ENCODE measurements around the gene GALE. TPM values are rescaled to one million over a fixed set of nuclear protein-coding genes. Genes with fewer than 3 reads are reported as not detected.

Gene GALE
- total RNA-seq, 1 experiment from 2014 or later, result 112 TPM

- POLR2A ChIA-PET, result interaction anchor here (0.6 to 7.5 kb wide), 3 partner anchors 10 to 55 kb away, joined by 3 to 95 read pairs (median 4); partner anchors contain the start of gene RPL11
- CTCF ChIA-PET, result interaction anchor here (1.5 kb wide), 1 partner anchor 31 kb away, joined by 3 read pairs; no protein-coding TSS in a partner anchor
Measured at GRCh38 chr1:23748016-23748415, 52.5 kb downstream of the GALE start.

More at GRCh38 chr1:23748016-23748415, 52.5 kb downstream of the GALE start:
- intact Hi-C loops (cut with micrococcal nuclease), result no loop called here
- Mint-ChIP-seq H3K4me1 (ENCODE audit: insufficient read depth, unreplicated experiment) (peaks cover 23% of the 10 kb centered on the region), H3K36me3 (ENCODE audit: insufficient read depth, unreplicated experiment) (peaks cover 60% of the 10 kb centered on the region), H3K9me3 (ENCODE audit: unreplicated experiment) (no peaks in the 10 kb centered on the region), H3K4me3 (ENCODE audit: unreplicated experiment) (no peak overlapping the region), H3K27me3 (ENCODE audit: insufficient read depth, unreplicated experiment) (no peaks in the 10 kb centered on the region), H3K27ac (ENCODE audit: low read depth, unreplicated experiment) (no peak overlapping the region)
- no peak for TF ChIP-seq CTCF (IDR thresholded peaks at IDR 0.05; ENCODE audit: unreplicated experiment)
- DNase-seq (ENCODE audit: unreplicated experiment), result no peak
- BruUV-seq (replicated peaks), result no TSS peak

Other genes with a start within 250 kb of the GALE start
- 15.7 and 34.8 TPM in 2 replicates for gene ID3, start 241.3 kb downstream of the GALE start, total RNA-seq (2022)
- gene RPL11, start 108.9 kb downstream of the GALE start, total RNA-seq (2022), result 1,201 and 1,563 TPM in 2 replicates
- 68.3 and 69.1 TPM in 2 replicates for gene ELOA, start 57.3 kb downstream of the GALE start, total RNA-seq (2022)
- gene PITHD1, start 22.3 kb downstream of the GALE start, total RNA-seq (2022), result 37.7 and 37.8 TPM in 2 replicates
- gene LYPLA2, start 9.6 kb downstream of the GALE start, total RNA-seq (2022), result 27.8 and 35.7 TPM in 2 replicates
- gene HMGCL, start 24.7 kb upstream of the GALE start, total RNA-seq (2022), result 30.4 and 39.3 TPM in 2 replicates
- gene FUCA1, start 67.5 kb upstream of the GALE start, total RNA-seq (2022), result 7.9 and 8.6 TPM in 2 replicates
- not detected in 2 replicates for gene CNR2, start 112.6 kb upstream of the GALE start, total RNA-seq (2022)
- 103 and 115 TPM in 2 replicates for gene PNRC2, start 159.1 kb upstream of the GALE start, total RNA-seq (2022)
- 121 and 134 TPM in 2 replicates for gene SRSF10, start 179.6 kb upstream of the GALE start, total RNA-seq (2022)

All from MCF 10A (cell line).